Astrocyte of the hippocampus (primary cell): ENCODE measurements around the gene SPPL3.
"Not testable (repeated sequence)": the region's sequence is repeated elsewhere in the genome, so short reads cannot be mapped to it uniquely, and the experiment has no call there.

Experiments used
- DNase-seq: peaks from one replicate; pipeline ENCODE4 v3.0.0; 2011; ENCODE audit warnings: low read depth, low spot score

SPPL3 gene

DNA sequence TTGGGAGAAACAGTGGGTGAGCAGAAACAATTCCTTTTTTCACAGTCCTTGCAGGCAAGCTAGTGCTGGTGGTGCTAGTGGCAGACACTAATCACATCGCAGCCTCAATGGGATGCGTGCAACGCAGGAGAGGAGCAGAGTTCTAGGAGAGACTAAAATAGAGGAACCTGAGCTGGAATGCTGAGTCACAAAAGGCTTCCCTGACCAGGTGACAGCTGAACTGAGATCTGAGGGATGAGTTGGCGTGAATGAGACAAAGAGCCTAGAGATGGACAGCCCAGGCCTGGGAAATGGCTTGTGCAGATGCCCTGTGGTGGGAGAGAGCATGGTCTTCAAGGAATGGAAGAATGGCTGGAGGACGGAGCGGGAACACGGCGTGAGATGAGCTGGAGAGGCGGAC is 152.8 kb downstream of the SPPL3 start:
- DNase-seq = no peak

DNA sequence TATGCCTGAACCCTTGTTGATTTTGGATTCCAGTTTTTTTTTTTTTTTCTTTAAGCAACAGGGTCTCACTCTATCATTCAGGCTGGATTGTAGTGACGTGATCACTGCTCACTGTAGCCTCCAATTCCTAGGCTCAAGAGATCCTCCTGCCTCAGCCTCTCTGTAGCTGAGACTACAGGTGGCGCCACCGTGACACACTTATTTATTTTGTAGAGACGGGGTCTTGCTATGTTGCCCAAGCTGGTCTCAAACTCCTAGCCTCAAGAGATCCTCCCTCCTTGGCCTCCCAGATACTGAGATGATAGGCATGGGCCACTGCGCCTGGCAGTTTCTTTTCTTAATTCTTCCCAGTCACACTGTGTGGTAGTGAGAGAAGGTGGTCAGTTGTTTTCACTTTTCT is 153.4 kb downstream of the SPPL3 start:
- DNase-seq = no peak

DNA sequence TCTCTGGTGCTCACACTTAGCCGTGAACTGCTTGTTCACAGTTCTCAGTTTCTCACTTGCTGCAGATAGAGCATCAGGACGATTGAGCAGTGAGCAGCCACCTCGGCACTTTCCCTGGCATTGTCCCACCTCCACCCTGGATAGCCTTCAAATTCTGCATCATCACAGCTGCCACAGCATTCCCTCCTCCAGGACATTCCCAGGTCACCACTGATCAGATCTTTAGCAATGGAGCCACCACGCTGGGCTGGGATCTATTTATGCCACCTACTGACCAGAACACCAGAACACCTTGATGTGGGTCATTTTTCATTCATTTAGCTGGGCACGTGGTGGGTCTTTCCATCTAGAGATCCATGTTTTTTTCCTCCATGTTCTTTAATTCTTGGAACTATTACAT is 154.9 kb downstream of the SPPL3 start:
- no peak for DNase-seq

DNA sequence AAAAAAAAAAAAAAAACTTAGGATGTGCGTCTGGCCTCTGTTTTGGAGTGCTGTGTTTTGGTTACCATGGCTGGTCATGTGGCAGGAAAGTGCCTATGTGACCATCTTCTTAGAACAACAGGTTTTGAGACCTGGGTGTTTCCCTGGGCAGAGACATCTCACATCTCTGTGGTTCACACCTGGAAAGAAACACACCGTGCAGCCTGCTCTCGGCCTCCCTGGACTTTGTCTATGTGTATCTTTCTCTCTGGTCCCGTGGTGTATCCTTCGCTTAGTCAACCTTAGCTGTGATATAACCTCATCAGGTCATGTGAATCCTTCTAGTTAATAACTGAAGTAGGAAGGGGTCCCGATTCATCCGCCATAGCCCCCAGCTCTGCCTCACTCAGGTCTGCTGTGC is 155.9 kb downstream of the SPPL3 start:
- no peak for DNase-seq

DNA sequence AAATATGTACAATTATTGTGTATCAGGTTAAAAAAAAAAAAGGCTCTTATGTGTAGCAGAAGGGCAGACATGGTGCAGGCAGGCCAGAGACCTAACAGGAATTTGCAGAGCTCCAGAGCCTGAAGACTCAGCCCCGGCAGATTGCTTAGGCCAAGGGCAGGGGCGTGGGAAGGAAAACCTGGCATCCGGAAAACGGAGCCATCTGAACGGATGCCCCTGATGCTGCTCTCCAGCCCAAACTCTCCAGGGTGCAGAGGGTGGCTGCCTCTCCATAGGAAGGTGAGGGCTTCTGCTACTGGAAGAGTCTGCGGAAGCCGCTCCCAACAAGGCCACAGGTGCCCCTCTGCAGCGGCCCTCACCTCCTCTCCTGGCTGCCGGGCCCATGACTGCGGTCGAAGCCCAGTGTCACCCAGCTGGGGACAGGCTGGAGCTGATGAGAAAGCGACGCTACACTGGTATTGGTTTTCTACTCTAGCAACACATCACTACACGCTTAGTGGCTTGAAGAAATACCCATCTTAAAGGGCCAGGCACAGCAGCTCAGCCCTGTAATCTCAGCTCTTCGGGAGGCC is 159.2 kb downstream of the SPPL3 start:
- no peak for DNase-seq

DNA sequence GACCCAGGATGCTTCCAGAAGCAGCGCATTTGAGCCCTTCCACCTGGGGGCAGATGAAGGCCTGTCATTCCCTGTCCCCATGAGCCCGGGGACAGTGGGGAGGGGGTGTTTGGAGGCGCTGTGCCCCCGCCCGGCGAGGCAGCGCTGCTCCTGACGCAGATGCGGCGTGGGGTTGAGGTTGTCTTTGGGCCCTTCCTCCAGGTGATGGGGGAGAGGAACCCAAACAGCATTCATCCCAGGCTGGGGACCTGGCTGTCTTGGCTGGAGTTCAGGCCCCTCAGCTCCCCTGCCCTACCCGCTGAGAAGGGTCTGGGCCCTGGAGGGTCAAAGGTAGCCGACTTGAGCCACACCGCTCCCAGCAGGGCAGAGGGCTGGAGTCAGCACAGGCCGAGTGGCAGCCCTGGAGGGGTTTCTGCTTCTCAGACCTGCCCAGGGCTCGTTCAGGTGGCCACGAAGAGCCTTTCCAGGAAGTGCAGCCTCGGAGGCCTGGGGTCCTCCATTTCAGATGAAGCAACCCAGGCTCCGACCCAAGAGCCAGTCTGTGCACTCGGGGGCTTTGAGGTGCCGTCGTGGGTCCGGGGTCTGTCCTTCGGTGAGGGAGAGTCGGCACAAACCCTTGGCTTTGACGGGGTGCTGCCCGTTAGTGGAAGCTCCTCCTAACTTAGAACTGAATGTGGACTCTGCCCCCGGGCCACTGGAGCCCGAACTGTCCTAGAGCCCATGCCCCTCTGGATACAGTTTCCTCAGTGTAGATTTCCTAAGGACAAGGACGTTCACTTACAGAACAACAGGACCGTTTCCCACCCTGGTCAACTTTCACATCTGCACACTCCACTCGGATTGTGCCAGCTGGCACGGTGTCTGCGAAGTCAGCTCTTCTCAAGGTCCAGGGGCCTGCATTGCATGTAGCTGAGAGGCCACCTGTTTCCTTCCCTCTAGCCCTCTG is 162.4 kb downstream of the SPPL3 start:
- no peak for DNase-seq

DNA sequence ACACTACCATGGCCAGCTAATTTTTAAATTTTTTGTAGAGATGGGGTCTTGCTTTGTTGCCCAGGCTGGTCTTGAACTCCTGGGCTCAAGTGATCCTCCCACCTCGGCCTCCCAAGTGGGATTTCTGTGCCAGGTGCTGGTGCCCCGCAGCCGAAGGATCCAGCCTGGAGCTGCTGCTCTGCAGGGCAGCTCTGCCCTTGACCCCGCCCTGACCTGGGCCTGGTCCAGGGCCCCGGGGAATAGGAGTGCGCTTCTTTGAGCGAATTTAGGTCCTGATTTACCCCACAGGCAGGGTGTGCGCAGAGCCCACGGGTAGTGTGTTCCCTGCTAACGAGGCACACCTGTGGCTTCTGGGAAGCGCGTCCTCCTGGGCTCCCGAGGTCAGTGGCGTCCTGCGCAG is 163.3 kb downstream of the SPPL3 start:
- DNase-seq = no peak

DNA sequence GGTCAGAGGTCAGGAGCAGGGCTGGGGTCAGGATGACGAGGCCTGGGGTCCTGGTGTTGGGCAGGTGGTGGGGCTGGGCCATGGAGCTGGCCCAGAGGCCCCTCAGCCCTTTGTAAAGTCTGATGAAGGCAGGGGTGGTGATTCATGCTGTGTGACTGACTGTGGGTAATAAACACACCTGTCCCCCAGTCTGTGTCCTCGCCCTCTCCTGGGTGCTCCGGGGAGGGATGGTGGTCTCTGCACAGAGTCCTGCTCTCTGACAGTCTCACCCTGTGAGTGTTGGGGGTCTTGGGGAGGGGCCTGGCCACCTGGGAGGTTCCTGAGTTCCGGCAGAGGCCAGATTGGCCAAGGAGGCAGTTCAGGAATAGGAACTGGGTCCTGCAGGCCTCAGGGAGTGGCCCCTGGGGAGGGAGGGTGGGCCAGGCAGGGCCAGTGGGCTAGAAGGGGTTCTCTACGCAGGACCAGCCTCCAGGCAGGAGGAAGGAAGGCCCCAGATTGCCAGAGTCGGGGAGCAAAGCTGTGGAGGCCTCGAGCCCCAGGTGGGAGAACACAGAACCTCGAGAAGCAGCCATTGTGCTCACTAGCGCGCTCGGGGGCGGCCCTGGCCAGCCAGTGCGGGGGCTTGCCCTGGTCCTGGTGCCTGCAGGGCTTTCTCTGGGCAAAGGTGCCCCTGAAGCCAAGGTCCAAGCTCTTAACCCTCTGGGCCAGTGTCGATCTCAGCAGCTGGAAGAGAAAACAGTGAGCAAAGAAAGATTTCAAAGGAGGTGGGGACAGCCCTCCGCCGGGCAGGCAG is 164.1 kb downstream of the SPPL3 start:
- DNase-seq = no peak

DNA sequence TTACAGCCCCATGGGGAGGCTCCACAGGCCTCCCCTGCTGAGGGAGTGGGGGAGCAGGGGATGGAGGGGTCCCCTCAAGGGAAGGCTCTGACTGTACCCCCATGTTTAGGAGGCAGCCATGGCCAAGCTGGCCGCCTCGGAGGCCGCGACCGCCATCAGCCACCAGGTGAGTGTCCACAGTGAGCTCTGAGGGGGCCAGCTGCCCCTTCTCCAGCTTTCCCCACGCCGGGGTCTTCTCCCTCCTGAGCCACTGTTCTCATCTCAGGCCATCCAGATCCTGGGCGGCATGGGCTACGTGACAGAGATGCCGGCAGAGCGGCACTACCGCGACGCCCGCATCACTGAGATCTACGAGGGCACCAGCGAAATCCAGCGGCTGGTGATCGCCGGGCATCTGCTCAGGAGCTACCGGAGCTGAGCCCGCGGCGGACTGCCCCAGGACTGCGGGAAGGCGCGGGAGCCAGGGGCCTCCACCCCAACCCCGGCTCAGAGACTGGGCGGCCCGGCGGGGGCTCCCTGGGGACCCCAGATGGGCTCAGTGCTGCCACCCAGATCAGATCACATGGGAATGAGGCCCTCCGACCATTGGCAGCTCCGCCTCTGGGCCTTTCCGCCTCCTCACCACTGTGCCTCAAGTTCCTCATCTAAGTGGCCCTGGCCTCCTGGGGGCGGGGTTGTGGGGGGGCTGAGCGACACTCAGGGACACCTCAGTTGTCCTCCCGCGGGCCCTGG is 165.0 kb downstream of the SPPL3 start:
- no peak for DNase-seq

DNA sequence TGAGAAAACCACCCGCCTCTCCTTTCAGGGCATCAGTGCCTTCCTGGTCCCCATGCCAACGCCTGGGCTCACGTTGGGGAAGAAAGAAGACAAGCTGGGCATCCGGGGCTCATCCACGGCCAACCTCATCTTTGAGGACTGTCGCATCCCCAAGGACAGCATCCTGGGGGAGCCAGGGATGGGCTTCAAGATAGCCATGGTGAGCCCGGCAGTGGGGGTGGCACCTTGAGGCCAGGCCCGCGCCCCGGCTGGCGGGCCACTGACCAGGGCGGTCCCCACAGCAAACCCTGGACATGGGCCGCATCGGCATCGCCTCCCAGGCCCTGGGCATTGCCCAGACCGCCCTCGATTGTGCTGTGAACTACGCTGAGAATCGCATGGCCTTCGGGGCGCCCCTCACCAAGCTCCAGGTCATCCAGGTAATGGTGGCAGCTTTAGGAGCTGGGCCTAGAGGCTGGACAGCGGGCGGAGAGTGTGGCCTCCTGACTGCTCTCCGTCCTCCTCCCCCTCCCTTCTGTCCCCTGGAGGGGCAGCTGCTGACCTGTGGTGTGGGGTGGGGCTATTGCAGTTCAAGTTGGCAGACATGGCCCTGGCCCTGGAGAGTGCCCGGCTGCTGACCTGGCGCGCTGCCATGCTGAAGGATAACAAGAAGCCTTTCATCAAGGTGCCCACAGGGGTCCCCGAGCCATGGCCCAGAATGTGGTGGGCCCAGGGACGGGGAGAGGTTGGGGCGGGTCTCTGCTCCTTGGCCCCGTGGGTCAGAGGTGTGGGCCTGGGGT is 165.7 kb downstream of the SPPL3 start:
- no peak for DNase-seq

DNA sequence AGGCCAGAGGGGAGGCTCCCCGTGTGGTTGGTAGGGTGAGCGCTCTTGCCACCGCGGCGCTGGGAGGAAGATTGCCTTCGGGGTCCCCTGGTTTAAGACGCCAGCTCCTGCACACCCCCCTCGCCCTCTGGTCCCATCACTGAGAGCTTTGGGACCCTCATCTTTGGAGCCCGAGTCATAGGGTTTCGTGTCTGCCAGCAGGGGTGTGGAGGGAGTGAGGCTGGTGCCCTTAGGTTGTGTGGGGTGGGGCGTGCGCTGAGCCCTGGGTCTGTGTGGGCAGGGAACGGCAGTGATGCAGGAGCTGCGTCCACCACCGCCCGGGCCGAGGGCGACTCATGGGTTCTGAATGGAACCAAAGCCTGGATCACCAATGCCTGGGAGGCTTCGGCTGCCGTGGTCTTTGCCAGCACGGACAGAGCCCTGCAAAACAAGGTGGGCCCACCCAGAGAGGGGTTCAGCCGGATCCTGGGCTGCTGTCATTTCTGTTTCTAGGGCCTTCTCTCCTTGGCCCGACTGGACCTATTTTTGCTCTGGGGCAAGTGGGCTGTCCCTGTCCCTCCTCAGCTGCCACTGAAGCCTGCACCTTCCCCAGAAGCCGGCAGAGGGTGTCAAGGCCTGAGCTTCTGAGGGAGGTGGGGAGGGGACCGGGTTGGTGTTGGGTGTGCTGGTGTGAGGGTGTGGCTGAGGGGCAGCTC is 166.5 kb downstream of the SPPL3 start:
- DNase-seq = peak; percentile 40

DNA sequence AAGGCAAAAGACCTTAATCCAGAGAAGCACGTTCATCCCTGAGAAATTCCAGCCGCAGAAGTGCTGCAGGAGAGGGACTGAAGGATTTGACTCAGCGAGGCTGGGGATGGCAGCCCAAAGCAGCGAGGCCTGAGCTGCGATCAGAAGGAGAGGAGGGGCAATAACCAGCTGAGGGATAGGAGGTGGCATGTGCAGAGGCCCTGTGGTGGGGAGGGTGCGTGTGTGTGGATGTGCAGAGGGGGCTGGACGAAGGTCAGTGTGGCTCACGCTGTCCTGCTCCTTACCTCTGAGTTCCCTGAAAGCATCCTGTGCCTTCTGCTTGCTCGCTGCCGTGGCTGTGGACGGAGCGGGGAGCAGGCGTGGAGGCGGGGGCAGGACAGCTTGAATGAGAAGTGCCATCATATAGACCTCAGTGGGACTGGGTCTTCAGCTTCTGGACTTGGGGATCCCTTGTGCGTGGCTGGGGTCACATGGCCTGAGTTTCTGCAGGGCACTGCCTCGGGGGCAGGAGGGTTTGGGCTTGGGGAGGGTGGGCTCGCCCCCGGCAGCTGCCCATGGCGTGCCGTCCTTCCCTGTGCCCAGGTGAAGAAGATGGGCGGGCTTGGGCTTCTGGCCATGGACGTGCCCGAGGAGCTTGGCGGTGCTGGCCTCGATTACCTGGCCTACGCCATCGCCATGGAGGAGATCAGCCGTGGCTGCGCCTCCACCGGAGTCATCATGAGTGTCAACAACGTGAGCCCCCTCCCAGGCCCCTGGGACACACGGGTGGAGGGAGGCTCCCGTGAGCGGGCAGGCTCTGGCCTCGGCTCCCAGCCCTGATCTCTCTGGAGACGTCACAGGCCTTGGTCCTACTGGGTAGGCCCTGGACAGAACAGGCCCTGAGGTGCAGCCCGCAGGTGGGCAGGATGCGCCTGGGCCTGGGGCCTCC is 167.5 kb downstream of the SPPL3 start:
- DNase-seq = no peak

DNA sequence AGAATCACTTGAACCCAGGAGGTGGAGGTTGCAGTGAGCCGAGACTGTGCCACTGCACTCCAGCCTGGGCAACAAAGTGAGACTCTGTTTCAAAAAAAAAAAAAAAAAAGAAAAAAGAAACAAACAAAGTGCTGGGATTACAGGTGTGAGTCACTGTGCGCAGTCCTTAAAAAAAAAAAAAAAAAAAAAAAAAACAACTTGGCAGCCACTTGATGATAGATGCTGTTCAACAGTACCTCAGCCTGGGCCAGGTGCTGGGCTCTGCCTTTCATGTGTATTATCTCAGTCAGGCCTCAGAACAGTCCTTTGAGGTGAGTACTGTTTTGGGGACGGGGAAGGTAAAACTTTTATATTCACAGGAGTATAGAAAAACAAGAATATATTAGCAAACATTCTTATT is 169.0 kb downstream of the SPPL3 start:
- no peak for DNase-seq

DNA sequence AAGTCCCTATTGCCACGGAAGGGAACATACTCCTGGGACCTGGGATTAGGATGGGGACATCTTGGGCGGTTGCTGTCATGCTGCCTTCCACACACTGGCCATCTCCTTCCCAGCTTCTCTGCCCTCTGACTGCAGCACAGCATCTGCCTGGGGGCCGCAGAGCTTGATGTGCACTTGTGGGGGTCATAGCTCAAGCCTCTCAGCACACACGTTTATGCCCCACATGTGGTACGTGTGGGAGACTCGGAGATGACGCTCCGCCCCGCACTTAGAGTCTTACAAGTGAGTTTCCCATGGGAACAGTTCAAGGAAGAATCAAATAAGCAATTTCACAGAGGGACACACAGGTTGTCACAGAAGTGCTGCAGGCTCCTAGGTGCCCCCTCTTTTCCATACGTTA is 169.9 kb downstream of the SPPL3 start:
- no peak for DNase-seq

DNA sequence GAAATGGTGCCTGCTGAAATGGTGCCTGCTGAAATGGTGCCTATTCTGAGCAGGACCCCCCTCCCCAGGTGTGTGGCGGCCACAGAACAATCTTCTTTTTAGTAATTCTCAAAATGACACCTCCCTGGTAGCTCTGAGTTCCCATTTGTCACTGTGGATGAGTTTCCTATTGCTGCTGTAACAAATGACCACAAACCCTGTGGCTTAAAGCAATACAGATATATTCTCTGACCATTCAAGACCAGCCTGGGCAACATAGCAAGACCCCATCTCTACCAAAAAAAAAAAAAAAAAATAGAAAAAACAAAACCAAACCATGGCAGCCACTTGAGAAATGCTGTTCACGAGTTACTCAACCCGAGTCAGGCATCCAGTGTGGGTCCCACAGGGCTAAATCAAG is 170.6 kb downstream of the SPPL3 start:
- DNase-seq = no peak

DNA sequence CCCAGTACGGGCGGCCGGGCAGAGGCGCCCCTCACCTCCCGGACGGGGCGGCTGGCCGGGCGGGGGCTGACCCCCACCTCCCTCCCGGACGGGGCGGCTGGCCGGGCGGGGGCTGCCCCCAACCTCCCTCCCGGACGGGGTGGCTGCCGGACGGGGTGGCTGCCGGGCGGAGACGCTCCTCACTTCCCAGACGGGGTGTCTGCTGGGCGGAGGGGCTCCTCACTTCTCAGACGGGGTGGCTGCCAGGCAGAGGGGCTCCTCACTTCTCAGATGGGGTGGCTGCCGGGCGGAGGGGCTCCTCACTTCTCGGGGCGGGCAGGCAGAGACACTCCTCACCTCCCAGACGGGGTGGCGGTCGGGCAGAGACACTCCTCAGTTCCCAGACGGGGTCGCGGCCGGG is 172.0 kb downstream of the SPPL3 start:
- not testable (repeated sequence) for DNase-seq

DNA sequence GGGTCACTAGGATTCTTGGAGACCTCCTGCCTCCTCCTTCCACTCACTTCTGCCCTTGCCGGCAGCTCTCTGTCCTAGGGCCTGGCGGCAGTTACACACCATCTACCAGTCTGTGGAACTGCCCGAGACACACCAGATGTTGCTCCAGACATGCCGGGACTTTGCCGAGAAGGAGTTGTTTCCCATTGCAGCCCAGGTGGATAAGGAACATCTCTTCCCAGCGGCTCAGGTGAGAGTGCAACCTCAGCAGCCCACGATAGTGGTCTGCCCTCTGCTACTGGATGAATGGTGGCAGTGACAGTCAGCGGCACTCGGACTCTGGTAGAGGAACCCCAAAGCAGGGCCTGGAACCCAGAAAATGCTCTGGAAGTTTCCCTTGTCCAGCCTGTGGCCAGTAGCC is 177.2 kb downstream of the SPPL3 start:
- DNase-seq = no peak

DNA sequence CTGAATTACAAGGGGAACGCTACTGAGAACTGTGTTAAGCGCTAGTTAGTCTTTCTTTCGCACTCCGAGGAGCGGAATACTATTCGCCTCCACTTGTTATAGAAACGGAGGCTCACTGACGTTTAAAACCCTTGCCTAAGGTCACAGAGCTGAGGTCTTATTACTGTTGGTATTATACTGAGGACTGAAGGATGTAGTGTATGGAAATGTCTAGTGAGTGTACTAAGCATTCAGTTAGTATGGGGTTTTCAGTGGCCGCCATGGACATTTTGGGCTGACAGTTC is 177.7 kb downstream of the SPPL3 start:
- no peak for DNase-seq

DNA sequence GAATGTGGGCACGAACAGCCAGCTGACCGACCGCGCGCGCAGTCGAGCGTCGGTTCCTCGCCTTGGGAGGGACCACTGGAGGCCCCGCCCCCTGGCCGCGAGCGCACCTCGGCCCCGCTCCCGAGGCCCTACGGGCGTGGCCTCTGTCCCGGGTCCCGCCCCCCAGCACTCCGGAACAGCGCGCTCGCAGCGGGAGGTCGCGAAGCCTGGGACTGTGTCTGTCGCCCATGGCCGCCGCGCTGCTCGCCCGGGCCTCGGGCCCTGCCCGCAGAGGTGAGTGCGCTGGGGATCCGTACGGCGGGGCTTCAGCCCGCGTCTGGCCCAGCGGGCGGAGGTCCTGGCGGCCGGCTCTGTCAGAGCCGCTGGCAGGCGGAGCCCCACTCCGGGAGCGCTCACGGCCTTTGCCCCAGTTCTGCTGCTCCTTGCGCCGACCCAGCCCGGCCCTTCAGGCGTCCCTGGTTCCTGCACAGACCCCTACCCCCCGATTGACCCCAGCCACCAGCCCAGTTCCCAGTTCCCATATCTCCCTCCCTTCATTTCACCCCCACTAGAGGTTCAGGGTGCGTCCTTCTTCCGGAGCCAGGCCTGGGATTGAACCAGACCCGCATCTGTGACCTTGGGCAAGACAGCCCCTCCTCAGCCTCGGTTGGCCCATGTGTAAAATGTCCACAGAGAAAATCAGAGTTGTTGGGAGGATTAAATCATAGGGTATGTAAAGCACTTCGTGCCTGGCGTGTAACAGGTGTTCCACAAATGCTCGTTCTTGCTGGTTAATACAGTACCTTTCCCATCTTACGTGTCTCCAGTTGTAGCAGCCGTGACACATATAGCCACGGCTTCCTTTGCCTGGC is 178.3 kb downstream of the SPPL3 start, which contains the start of gene ACADS:
ACADS (plus strand) TSS at position 168 of the 851 bp plus-strand sequence; CDS start at position 228, 60 bp downstream.
- peak; percentile 95 for DNase-seq
